SK-N-SH (cell line): ENCODE data around the gene CPEB3. TPM values are rescaled to one million over a fixed set of nuclear protein-coding genes. Genes with fewer than 3 reads are reported as not detected.

Experiments used
- CTCF ChIA-PET: fragments of 300-600, 350-600 bp; formaldehyde crosslinking; extraction: SDS; loops from one replicate; lab custom pipeline; 2021; lab: Yijun Ruan, JAX
- POLR2A ChIA-PET: fragments of 350-600 bp; sonication (Branson Sonifier 250); formaldehyde crosslinking; extraction: SDS; loops from one replicate; lab custom pipeline; 2020; ENCODE audit warnings: antibody characterized with exemption, inconsistent platforms; lab: Yijun Ruan, JAX
- DNase-seq: peaks from one replicate; pipeline ENCODE4 v3.0.0; 2012
- H2AFZ ChIP-seq: fragments of 200-600 bp; sonication (generic); 2 replicates; pipeline ENCODE4 v1.8.1; 2016; ENCODE audit warnings: antibody characterized with exemption, mild to moderate bottlenecking, low read depth
- H3F3A ChIP-seq: fragments of 200-600 bp; sonication (generic); replicated peaks from 2 replicates; pipeline ENCODE3; 2016; ENCODE audit warnings: antibody characterized with exemption, mild to moderate bottlenecking; ENCODE audit not compliant: insufficient read depth
- H3K27ac ChIP-seq, 2 experiments: fragments of 200-500 bp in 1 of 2; fragments of 200-600 bp in 1 of 2; sonication (Bioruptor generic) in 1 of 2; sonication (generic), shearing (Covaris generic) in 1 of 2; 2 replicates each; pipeline versions ENCODE4 v1.5.1 to v1.6.1; 2014 to 2016; ENCODE audit warnings: low read depth in 2 of 2, inconsistent platforms in 1 of 2, low read length in 1 of 2, mild to moderate bottlenecking in 1 of 2, mixed read lengths in 1 of 2
- H3K27me3 ChIP-seq: fragments of 200-600 bp; sonication (generic), shearing (Covaris generic); 2 replicates; pipeline ENCODE4 v1.6.1; 2016; ENCODE audit warnings: mixed run types; ENCODE audit not compliant: insufficient read depth
- H3K36me3 ChIP-seq, 2 experiments: fragments of 200-500 bp in 1 of 2; fragments of 200-600 bp in 1 of 2; sonication (Bioruptor generic) in 1 of 2; sonication (generic) in 1 of 2; replicated peaks in 1 of 2; 2 replicates each; pipeline versions ENCODE3 to v1.5.1; 2014 to 2016; ENCODE audit warnings: low read length in 1 of 2, mild to moderate bottlenecking in 1 of 2; ENCODE audit not compliant: insufficient read depth in 2 of 2, control insufficient read depth in 1 of 2
- H3K4me1 ChIP-seq, 2 experiments: fragments of 200-500 bp in 1 of 2; fragments of 200-600 bp in 1 of 2; sonication (Bioruptor generic) in 1 of 2; sonication (generic), shearing (Covaris generic) in 1 of 2; 2 replicates each; pipeline versions ENCODE4 v1.5.1 to v1.6.1; 2014 to 2016; ENCODE audit warnings: low read depth in 1 of 2, low read length in 1 of 2, mixed run types in 1 of 2; ENCODE audit not compliant: insufficient read depth in 2 of 2, control insufficient read depth in 1 of 2
- H3K4me2 ChIP-seq: fragments of 200-600 bp; sonication (generic), shearing (Covaris generic); 2 replicates; pipeline ENCODE4 v1.6.1; 2017; ENCODE audit warnings: mixed run types
- H3K4me3 ChIP-seq, 2 experiments: fragments of 200-500 bp in 1 of 2; fragments of 200-600 bp in 1 of 2; sonication (Bioruptor generic) in 1 of 2; sonication (generic), shearing (Covaris generic) in 1 of 2; 2 replicates each; pipeline versions ENCODE4 v1.5.1 to v1.8.1; 2014 to 2016; ENCODE audit warnings: low read depth in 2 of 2, inconsistent platforms in 1 of 2, low read length in 1 of 2, mild to moderate bottlenecking in 1 of 2, mixed read lengths in 1 of 2, moderate library complexity in 1 of 2
- H3K79me2 ChIP-seq: fragments of 200-600 bp; sonication (generic); 2 replicates; pipeline ENCODE4 v1.8.1; 2017; ENCODE audit warnings: mild to moderate bottlenecking; ENCODE audit not compliant: insufficient read depth
- H3K9ac ChIP-seq: fragments of 200-600 bp; sonication (generic); 2 replicates; pipeline ENCODE4 v1.6.1; 2017; ENCODE audit warnings: mixed run types
- H3K9me2 ChIP-seq: fragments of 200-600 bp; sonication (generic); 2 replicates; pipeline ENCODE4 v1.6.1; 2017; ENCODE audit warnings: mixed run types
- H3K9me3 ChIP-seq: fragments of 200-600 bp; sonication (generic); 2 replicates; pipeline ENCODE4 v1.6.1; 2017; ENCODE audit warnings: mixed run types, mild to moderate bottlenecking, moderate library complexity
- H4K20me1 ChIP-seq: fragments of 200-600 bp; sonication (generic); 2 replicates; pipeline ENCODE4 v1.6.1; 2017; ENCODE audit warnings: mild to moderate bottlenecking, mixed run types; ENCODE audit not compliant: insufficient read depth
- RFX5 ChIP-seq: IDR thresholded peaks from 2 replicates; pipeline ENCODE4 v1.6.1; 2012; ENCODE audit warnings: mild to moderate bottlenecking, improper control_type of control experiment, low read length
- SMC3 ChIP-seq: IDR thresholded peaks from 2 replicates; pipeline ENCODE4 v1.6.1; 2012; ENCODE audit warnings: low read depth, low read length, improper control_type of control experiment
- WGBS: methylation state at CpG from one replicate; pipeline ENCODE4 v1.1.6; 2017; ENCODE audit warnings: low lambda C conversion rate; 5-methylcytosine and 5-hydroxymethylcytosine counted together
- polyA plus RNA-seq, 3 experiments: library from polyadenylated mRNA; depleted of rRNA; stranded (reverse); fragments of >200 nt; gene quantifications; 2 replicates each; pipeline ENCODE4 v1.2.3, GENCODE V29; 2012
- TF ChIP-seq, protein P1 (sequence below): IDR thresholded peaks from 2 replicates; pipeline ENCODE4 v1.6.1; 2012; ENCODE audit warnings: mild to moderate bottlenecking, low read depth, low read length, moderate library complexity
- TF ChIP-seq, protein P2 (sequence below): fragments of 150-350 bp; IDR thresholded peaks from 2 replicates; pipeline ENCODE4 v1.6.1; 2016; ENCODE audit warnings: mild to moderate bottlenecking, low read depth, low read length
- TF ChIP-seq, protein P3 (sequence below): IDR thresholded peaks from 2 replicates; pipeline ENCODE4 v1.4.0; 2012; ENCODE audit warnings: low read depth
- TF ChIP-seq, protein P4 (sequence below): IDR thresholded peaks from 2 replicates; pipeline ENCODE4 v1.4.0; 2012; ENCODE audit warnings: low read depth, borderline replicate concordance
- TF ChIP-seq, protein P5 (sequence below): IDR thresholded peaks from 2 replicates; pipeline ENCODE4 v1.4.0; 2012; ENCODE audit warnings: low read depth, borderline replicate concordance

Gene CPEB3
- polyA plus RNA-seq, 1 of the 3 experiments (the other 2 are of a cell fraction): 0.36 TPM

DNA sequence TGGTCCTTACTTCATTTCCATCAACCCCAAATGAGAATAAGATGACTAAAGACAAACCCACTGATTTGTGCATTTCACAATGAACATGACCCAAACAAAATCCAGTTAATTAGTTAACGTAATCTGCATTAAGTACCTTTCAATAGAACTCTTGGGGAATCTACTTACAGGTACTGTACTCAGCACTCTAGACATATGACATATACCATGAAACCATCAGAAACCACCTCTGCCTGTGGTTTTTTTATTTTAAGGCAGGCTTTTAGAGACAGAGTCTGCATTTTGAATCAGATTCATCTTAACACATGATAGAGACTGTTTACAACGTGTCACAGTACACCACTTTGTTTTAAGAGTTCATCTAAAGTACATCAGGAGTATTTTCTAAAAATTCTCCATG is 198.9 kb downstream of the CPEB3 start:
- no peak overlapping the region for H3K4me2 ChIP-seq
- POLR2A ChIA-PET: no interaction called here
- DNase-seq: no peak
- peaks cover 0 to 2% of the 10 kb centered on the region in 2 experiments; a peak in 2 of 4 replicates for H3K4me1 ChIP-seq
- no peaks in the 10 kb centered on the region for H3K79me2 ChIP-seq
- no peaks in the 10 kb centered on the region for H3K36me3 ChIP-seq
- no peaks in the 10 kb centered on the region for H3K9me3 ChIP-seq
- no peaks in the 10 kb centered on the region for H4K20me1 ChIP-seq
- no peak overlapping the region for H3K4me3 ChIP-seq
- H2AFZ ChIP-seq: no peak overlapping the region
- H3K9me2 ChIP-seq: no peaks in the 10 kb centered on the region
- H3K27me3 ChIP-seq: no peaks in the 10 kb centered on the region
- H3F3A ChIP-seq: peaks cover 14% of the 10 kb centered on the region
- TF ChIP-seq, protein P1, sequence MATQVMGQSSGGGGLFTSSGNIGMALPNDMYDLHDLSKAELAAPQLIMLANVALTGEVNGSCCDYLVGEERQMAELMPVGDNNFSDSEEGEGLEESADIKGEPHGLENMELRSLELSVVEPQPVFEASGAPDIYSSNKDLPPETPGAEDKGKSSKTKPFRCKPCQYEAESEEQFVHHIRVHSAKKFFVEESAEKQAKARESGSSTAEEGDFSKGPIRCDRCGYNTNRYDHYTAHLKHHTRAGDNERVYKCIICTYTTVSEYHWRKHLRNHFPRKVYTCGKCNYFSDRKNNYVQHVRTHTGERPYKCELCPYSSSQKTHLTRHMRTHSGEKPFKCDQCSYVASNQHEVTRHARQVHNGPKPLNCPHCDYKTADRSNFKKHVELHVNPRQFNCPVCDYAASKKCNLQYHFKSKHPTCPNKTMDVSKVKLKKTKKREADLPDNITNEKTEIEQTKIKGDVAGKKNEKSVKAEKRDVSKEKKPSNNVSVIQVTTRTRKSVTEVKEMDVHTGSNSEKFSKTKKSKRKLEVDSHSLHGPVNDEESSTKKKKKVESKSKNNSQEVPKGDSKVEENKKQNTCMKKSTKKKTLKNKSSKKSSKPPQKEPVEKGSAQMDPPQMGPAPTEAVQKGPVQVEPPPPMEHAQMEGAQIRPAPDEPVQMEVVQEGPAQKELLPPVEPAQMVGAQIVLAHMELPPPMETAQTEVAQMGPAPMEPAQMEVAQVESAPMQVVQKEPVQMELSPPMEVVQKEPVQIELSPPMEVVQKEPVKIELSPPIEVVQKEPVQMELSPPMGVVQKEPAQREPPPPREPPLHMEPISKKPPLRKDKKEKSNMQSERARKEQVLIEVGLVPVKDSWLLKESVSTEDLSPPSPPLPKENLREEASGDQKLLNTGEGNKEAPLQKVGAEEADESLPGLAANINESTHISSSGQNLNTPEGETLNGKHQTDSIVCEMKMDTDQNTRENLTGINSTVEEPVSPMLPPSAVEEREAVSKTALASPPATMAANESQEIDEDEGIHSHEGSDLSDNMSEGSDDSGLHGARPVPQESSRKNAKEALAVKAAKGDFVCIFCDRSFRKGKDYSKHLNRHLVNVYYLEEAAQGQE: no peak
- TF ChIP-seq SMC3 (no peak), RFX5 (no peak)
- TF ChIP-seq, protein P2, sequence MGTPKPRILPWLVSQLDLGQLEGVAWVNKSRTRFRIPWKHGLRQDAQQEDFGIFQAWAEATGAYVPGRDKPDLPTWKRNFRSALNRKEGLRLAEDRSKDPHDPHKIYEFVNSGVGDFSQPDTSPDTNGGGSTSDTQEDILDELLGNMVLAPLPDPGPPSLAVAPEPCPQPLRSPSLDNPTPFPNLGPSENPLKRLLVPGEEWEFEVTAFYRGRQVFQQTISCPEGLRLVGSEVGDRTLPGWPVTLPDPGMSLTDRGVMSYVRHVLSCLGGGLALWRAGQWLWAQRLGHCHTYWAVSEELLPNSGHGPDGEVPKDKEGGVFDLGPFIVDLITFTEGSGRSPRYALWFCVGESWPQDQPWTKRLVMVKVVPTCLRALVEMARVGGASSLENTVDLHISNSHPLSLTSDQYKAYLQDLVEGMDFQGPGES: no peak
- TF ChIP-seq, protein P3, sequence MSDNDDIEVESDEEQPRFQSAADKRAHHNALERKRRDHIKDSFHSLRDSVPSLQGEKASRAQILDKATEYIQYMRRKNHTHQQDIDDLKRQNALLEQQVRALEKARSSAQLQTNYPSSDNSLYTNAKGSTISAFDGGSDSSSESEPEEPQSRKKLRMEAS: no peak
- TF ChIP-seq, protein P4, sequence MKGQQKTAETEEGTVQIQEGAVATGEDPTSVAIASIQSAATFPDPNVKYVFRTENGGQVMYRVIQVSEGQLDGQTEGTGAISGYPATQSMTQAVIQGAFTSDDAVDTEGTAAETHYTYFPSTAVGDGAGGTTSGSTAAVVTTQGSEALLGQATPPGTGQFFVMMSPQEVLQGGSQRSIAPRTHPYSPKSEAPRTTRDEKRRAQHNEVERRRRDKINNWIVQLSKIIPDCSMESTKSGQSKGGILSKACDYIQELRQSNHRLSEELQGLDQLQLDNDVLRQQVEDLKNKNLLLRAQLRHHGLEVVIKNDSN: no peak
- TF ChIP-seq, protein P5, sequence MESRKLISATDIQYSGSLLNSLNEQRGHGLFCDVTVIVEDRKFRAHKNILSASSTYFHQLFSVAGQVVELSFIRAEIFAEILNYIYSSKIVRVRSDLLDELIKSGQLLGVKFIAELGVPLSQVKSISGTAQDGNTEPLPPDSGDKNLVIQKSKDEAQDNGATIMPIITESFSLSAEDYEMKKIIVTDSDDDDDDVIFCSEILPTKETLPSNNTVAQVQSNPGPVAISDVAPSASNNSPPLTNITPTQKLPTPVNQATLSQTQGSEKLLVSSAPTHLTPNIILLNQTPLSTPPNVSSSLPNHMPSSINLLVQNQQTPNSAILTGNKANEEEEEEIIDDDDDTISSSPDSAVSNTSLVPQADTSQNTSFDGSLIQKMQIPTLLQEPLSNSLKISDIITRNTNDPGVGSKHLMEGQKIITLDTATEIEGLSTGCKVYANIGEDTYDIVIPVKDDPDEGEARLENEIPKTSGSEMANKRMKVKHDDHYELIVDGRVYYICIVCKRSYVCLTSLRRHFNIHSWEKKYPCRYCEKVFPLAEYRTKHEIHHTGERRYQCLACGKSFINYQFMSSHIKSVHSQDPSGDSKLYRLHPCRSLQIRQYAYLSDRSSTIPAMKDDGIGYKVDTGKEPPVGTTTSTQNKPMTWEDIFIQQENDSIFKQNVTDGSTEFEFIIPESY: no peak
- TF ChIP-seq, all 33 proteins: peak for 0
- CTCF ChIA-PET: interaction anchor here (1.5 to 1.6 kb wide), 2 partner anchors 10 to 199 kb away, joined by 3 to 4 read pairs; partner anchors contain the start of genes CPEB3 and MARCHF5
- 76% methylated on average over 2 of the region's 2 CpGs for WGBS
- Histone ChIP-seq H3K9ac (no peak overlapping the region), H3K27ac (no peak overlapping the region)
